Activated T-cell treated with anti-CD3 and anti-CD28 coated beads, Interleukin-2, amount 50 U/mL, for 4 hours (primary cell): ENCODE measurements around the gene NEK11. TPM values are rescaled to one million over a fixed set of nuclear protein-coding genes. Genes with fewer than 3 reads are reported as not detected.
"Not testable (repeated sequence)": the region's sequence is repeated elsewhere in the genome, so short reads cannot be mapped to it uniquely, and the experiment has no call there.

Experiments
- ATAC-seq, 2 donors: fragments of 200-7000 bp; cut with Tn5 transposase; one replicate each; pipeline ENCODE4 v1.10.0; 2021
- DNase-seq: peaks from one replicate; pipeline ENCODE4 v3.0.0-alpha.2; 2020
- H3K27me3 Mint-ChIP-seq: one replicate; pipeline ENCODE4 v1.8.0; 2021; ENCODE audit warnings: low read depth, mixed read lengths
- H3K36me3 Mint-ChIP-seq: one replicate; pipeline ENCODE4 v1.8.0; 2022; ENCODE audit warnings: mixed read lengths; ENCODE audit not compliant: insufficient read depth
- H3K4me1 Mint-ChIP-seq: one replicate; pipeline ENCODE4 v1.8.0; 2021; ENCODE audit warnings: low read depth, mixed read lengths
- H3K4me3 Mint-ChIP-seq: one replicate; pipeline ENCODE4 v1.8.0; 2021; ENCODE audit warnings: mild to moderate bottlenecking, moderate library complexity, mixed read lengths
- H3K9me3 Mint-ChIP-seq: one replicate; pipeline ENCODE4 v1.8.0; 2021; ENCODE audit warnings: mixed read lengths
- total RNA-seq, 3 donors: library from RNA; stranded (reverse); gene quantifications; one replicate each; pipeline ENCODE4 v1.2.1, GENCODE V29; 2021

The NEK11 gene
- total RNA-seq, 3 donors from 2014 or later, result 0.58 to 1.4 (median 1.2) TPM

DNA sequence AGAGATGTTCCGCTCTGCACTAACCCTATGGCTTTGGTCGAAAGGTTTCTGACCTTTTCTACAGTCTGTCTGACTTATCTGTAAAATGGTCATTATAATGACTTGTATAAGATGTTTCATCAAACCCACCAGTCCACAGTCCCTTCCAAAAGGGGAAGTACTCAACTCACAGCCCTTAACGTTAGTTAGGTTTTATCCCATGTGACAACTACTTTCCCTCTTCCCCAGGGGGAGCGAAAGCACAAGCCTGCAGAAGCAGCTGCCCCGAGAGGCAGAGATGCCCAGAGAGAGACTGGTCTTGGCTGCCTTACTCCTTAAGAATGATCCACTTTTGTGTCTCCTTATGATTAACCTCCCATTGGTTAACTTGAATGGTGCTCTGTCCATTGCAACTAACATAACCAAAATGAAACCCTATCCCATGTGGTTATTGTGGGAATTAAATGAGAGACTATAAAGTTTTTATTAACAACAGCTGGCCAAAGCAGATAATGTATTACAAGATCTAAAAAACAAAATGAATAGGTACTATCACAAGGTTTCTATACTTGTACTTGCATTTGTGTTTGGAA, 6.5 kb upstream of the NEK11 start:
- DNase-seq, result no peak
- Mint-ChIP-seq H3K9me3 (no peaks in the 10 kb centered on the region), H3K27me3 (no peaks in the 10 kb centered on the region), H3K36me3 (peaks cover 33% of the 10 kb centered on the region), H3K4me1 (peaks cover 58% of the 10 kb centered on the region), H3K4me3 (peak overlapping the region; percentile 3)
- peak in 1 of 2 donors; percentile 23 for ATAC-seq

DNA sequence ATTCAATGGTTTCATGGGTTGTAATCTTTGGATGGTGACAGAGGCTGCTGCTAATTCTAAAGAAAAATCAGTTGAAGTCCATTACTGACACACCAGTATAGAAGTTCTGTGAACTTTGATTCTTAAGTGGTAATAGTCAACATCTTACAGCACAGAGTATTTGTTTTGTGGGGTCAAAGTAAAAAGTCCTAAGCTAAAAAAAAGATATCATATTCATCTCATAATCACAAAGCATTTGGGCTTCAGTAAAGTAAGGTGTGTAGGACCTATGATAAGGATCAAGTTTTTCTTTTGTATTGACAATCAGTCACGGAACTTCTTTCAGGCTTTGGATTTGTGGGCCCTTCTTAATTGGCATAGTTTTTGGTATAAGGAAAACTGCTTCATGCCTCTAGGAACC, 1.1 kb upstream of the NEK11 start:
- Mint-ChIP-seq H3K36me3 (peaks cover 20% of the 10 kb centered on the region), H3K4me3 (peak overlapping the region; percentile 84), H3K9me3 (no peaks in the 10 kb centered on the region), H3K4me1 (peaks cover 58% of the 10 kb centered on the region), H3K27me3 (no peaks in the 10 kb centered on the region)
- ATAC-seq, result no peak
- no peak for DNase-seq

DNA sequence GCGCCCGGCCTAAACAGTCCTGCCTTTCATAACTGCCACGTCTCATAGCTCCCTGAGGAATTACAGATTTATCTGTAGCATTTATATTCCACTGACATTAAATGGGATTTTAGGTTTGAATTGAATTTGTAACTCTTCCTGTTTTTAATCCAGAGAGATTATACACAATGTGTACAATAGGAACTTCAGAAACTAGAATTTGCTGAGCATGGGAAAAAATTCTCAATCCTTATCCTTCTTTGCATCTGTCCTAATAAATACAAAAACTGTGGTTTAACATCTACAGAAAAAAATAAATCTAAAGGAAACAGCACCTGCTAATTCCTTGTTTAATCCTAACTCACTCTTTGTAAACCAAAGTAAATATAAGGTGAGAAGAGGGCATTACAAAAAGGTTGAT, 2.2 kb downstream of the NEK11 start:
- Mint-ChIP-seq H3K4me1 (peaks cover 30% of the 10 kb centered on the region), H3K36me3 (peaks cover 15% of the 10 kb centered on the region), H3K4me3 (no peak overlapping the region), H3K27me3 (no peaks in the 10 kb centered on the region), H3K9me3 (no peaks in the 10 kb centered on the region)
- ATAC-seq (no peak), DNase-seq (no peak)

- peaks cover 4% of the 10 kb centered on the region for H3K36me3 Mint-ChIP-seq
- DNase-seq (no peak), ATAC-seq (no peak)
- H3K4me3 Mint-ChIP-seq, result no peak overlapping the region
- H3K4me1 Mint-ChIP-seq, result peaks cover 6% of the 10 kb centered on the region
- H3K9me3 Mint-ChIP-seq, result no peaks in the 10 kb centered on the region
- H3K27me3 Mint-ChIP-seq, result no peaks in the 10 kb centered on the region
Measured at GRCh38 chr3:131031660-131032059, 5.0 kb downstream of the NEK11 start.

GRCh38 chr3:131033480-131034080, 6.9 kb downstream of the NEK11 start:
- no peaks in the 10 kb centered on the region for H3K9me3 Mint-ChIP-seq

GRCh38 chr3:131036200-131036816, 9.6 kb downstream of the NEK11 start:
- peaks cover 8% of the 10 kb centered on the region for H3K4me1 Mint-ChIP-seq
- H3K9me3 Mint-ChIP-seq, result peaks cover 11% of the 10 kb centered on the region
- ATAC-seq (no peak), DNase-seq (no peak)
- peaks cover 4% of the 10 kb centered on the region for H3K36me3 Mint-ChIP-seq
- H3K4me3 Mint-ChIP-seq, result no peak overlapping the region
- no peaks in the 10 kb centered on the region for H3K27me3 Mint-ChIP-seq

More at GRCh38 chr3:131033480-131034080, 6.9 kb downstream of the NEK11 start:
- H3K4me1 Mint-ChIP-seq, result no peaks in the 10 kb centered on the region
- peaks cover 4% of the 10 kb centered on the region for H3K36me3 Mint-ChIP-seq
- no peak overlapping the region for H3K4me3 Mint-ChIP-seq
- DNase-seq, result no peak
- no peak for ATAC-seq
- H3K27me3 Mint-ChIP-seq, result no peaks in the 10 kb centered on the region

- Mint-ChIP-seq H3K9me3 (peaks cover 15% of the 10 kb centered on the region), H3K4me3 (no peak overlapping the region), H3K4me1 (peaks cover 15% of the 10 kb centered on the region), H3K27me3 (no peaks in the 10 kb centered on the region), H3K36me3 (no peaks in the 10 kb centered on the region)
- DNase-seq (no peak), ATAC-seq (no peak)
Measured at GRCh38 chr3:131036986-131037385, 10.3 kb downstream of the NEK11 start.

DNA sequence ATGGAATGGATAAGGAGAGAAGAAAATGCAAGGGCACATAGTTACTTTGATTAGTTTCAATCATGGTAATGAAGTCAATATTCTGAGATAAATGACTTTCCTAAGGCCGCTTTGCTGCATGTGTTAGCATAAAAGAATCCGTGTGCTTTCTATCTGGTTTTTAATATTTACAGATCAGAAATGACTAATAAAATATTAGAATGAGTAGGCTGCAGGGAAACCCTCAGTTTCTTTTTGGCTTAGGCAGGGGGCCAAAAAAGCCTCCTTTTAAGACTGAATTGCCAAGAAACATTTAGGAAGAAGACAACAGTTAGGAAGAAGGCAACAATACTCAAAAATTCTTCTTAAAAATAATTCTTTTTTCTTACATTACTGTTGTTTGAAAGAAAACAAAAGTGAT, 11.6 kb downstream of the NEK11 start:
- Mint-ChIP-seq H3K36me3 (peaks cover 2% of the 10 kb centered on the region), H3K4me1 (peaks cover 29% of the 10 kb centered on the region), H3K27me3 (no peaks in the 10 kb centered on the region), H3K9me3 (peaks cover 18% of the 10 kb centered on the region), H3K4me3 (no peak overlapping the region)
- ATAC-seq (no peak), DNase-seq (no peak)

- H3K27me3 Mint-ChIP-seq, H3K36me3 Mint-ChIP-seq, ATAC-seq, DNase-seq, H3K4me3 Mint-ChIP-seq: not testable (repeated sequence)
- Mint-ChIP-seq H3K4me1 (peaks cover 34% of the 10 kb centered on the region), H3K9me3 (peaks cover 48% of the 10 kb centered on the region)
Measured at GRCh38 chr3:131042271-131042985, 15.8 kb downstream of the NEK11 start.

- ATAC-seq, result no peak
- no peak for DNase-seq
- Mint-ChIP-seq H3K36me3 (peaks cover 10% of the 10 kb centered on the region), H3K9me3 (peaks cover 33% of the 10 kb centered on the region), H3K4me1 (peaks cover 18% of the 10 kb centered on the region), H3K27me3 (no peaks in the 10 kb centered on the region), H3K4me3 (no peak overlapping the region)
Measured at GRCh38 chr3:131047582-131047981, 20.9 kb downstream of the NEK11 start.

DNA sequence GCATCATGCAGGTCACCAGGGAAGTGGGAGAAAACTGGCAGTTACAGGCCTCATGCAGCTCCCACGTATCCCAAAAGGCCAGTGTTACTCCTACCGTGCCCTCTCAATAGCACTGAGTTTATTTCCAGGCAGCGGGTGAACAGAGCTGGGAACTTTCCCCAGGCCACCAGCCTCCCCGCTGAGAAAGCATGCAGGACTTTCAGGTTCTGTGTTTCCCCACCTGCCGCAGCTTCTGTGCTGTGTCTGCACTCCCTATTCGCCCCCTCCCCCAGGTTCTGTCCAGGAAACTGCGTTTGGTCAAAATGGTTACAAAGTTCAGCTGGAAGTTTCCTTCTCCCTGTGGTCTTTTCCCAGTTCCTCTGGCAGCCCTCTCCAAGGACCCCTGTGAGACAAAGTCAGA, 21.4 kb downstream of the NEK11 start:
- ATAC-seq (no peak), DNase-seq (no peak)
- Mint-ChIP-seq H3K27me3 (no peaks in the 10 kb centered on the region), H3K4me1 (peaks cover 13% of the 10 kb centered on the region), H3K9me3 (peaks cover 33% of the 10 kb centered on the region), H3K36me3 (peaks cover 10% of the 10 kb centered on the region), H3K4me3 (no peak overlapping the region)

- Mint-ChIP-seq H3K9me3 (peaks cover 13% of the 10 kb centered on the region), H3K36me3 (peaks cover 5% of the 10 kb centered on the region), H3K27me3 (no peaks in the 10 kb centered on the region), H3K4me3 (no peak overlapping the region), H3K4me1 (peaks cover 8% of the 10 kb centered on the region)
- no peak for DNase-seq
- no peak for ATAC-seq
Measured at GRCh38 chr3:131050001-131050400, 23.3 kb downstream of the NEK11 start.

GRCh38 chr3:131053043-131053859, 26.6 kb downstream of the NEK11 start:
- H3K27me3 Mint-ChIP-seq, result no peaks in the 10 kb centered on the region
- H3K4me1 Mint-ChIP-seq, result no peaks in the 10 kb centered on the region
- H3K4me3 Mint-ChIP-seq, result no peak overlapping the region
- no peaks in the 10 kb centered on the region for H3K9me3 Mint-ChIP-seq
- no peaks in the 10 kb centered on the region for H3K36me3 Mint-ChIP-seq
- DNase-seq, result no peak
- ATAC-seq, result no peak

DNA sequence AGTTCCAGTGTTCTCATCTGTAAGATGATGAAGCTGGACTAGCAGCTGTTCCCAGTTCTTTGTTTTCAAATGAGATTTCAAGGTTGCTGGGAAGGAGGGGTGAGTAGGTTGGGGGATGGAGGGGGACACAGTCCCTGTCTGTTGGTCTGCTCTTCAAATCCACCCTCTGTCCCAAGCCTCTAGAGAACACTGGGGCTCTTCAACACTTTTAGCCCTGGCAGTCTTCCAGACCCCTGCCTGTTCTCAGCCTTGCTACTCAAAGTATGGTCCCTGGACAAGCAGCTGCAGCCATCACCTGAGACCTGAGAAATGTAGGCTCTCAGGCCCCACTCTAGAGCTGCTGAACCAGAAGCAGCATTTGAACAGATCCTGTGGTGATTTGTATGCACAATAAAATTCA, 41.3 kb downstream of the NEK11 start:
- peaks cover 3% of the 10 kb centered on the region for H3K4me1 Mint-ChIP-seq
- no peak overlapping the region for H3K4me3 Mint-ChIP-seq
- no peaks in the 10 kb centered on the region for H3K9me3 Mint-ChIP-seq
- H3K36me3 Mint-ChIP-seq, result peaks cover 2% of the 10 kb centered on the region
- DNase-seq (no peak), ATAC-seq (no peak)
- no peaks in the 10 kb centered on the region for H3K27me3 Mint-ChIP-seq
